Measurements from ENCODE around the gene TMEM125.

Gene TMEM125

GRCh38 chr1:43288058-43288784, 18.4 kb downstream of the TMEM125 start:
- TF ChIP-seq CTCF (IDR thresholded peaks at IDR 0.05; ENCODE audit: poor library complexity, severe bottlenecking), result no peak
- Histone ChIP-seq H3K27me3 (ENCODE audit: insufficient read depth, poor library complexity, severe bottlenecking) (no peaks in the 10 kb centered on the region), H3K4me3 (ENCODE audit: severe bottlenecking) (no peak overlapping the region), H3K36me3 (ENCODE audit: low read depth) (no peaks in the 10 kb centered on the region), H3K27ac (ENCODE audit: poor library complexity, severe bottlenecking) (no peak overlapping the region), H3K9me3 (ENCODE audit: severe bottlenecking) (no peaks in the 10 kb centered on the region), H3K4me1 (ENCODE audit: insufficient read depth, poor library complexity, severe bottlenecking) (peaks cover 3% of the 10 kb centered on the region)
- ATAC-seq (ENCODE audit: low read depth) (no peak), DNase-seq (ENCODE audit: low spot score) (no peak)

DNA sequence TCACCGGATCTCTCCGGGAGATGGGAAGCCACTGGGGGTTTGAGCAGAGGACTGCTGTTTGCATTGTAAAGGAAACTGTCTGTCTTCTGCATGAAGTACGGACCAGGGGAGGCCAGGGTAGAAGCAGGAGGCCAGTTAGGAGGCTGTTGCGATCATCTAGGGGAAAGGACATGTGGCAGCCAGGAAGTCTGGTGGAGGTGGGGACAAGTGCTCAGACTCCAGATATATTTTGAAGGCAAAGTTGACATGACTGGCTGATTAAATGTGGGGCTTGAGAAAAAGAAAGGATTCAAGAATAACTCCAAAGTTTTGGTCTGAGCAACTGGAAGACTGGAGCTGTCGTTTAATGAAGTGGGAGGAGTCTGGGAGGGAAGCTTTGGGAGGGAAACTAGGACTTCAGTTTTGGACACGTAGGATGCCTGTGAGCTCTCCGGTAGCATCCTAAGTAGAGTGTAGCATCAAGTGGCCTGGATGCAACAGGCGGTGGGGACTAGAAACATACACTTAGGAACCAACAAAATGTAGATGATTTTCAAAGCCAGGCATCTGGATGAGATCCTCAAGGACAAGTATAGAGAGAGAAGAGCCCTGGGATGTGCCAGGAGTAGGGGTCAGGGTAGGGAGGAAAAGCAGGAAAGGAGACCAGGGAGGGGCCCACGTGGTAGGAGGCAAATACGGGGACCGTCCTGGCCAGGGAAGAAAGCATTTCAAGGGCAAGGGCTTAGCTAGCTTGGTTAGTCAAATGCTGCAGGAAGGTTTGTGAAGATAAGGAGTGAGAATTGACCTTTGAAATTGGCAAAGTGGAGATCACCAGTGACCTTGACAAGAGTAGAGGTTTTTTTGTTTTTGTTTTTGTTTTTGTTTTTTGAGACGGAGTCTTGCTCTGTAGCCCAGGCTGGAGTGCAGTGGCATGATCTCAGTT, 19.3 kb downstream of the TMEM125 start:
- peaks cover 4% of the 10 kb centered on the region for H3K4me1 ChIP-seq (ENCODE audit: insufficient read depth, poor library complexity, severe bottlenecking)
- no peak overlapping the region for H3K4me3 ChIP-seq (ENCODE audit: severe bottlenecking)
- no peak for TF ChIP-seq CTCF (IDR thresholded peaks at IDR 0.05; ENCODE audit: poor library complexity, severe bottlenecking)
- no peaks in the 10 kb centered on the region for H3K27me3 ChIP-seq (ENCODE audit: insufficient read depth, poor library complexity, severe bottlenecking)
- no peaks in the 10 kb centered on the region for H3K9me3 ChIP-seq (ENCODE audit: severe bottlenecking)
- no peaks in the 10 kb centered on the region for H3K36me3 ChIP-seq (ENCODE audit: low read depth)
- no peak overlapping the region for H3K27ac ChIP-seq (ENCODE audit: poor library complexity, severe bottlenecking)
- no peak for ATAC-seq (ENCODE audit: low read depth)
- no peak for DNase-seq (ENCODE audit: low spot score)

DNA sequence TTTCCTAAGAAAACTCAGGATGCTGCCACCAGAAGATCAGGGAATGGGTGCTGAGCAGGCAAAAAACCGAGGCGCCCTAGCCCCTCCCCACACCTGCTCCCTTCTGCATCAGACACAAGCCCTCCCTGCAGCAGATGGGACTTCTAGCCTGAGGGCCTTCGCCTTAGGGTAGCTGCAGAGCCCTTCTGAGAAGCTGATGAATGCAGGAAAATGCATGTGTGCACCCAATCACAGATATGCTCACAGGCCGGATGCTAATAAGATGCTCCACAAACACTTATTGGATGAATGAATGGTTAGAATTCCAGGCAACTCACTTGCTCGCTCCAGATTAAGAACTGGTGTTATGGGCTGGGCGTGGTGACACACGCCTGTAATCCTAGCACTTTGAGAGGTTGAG, 22.4 kb downstream of the TMEM125 start:
- H3K4me3 ChIP-seq (ENCODE audit: severe bottlenecking), result no peak overlapping the region
- no peak for DNase-seq (ENCODE audit: low spot score)
- H3K9me3 ChIP-seq (ENCODE audit: severe bottlenecking), result no peaks in the 10 kb centered on the region
- no peak for TF ChIP-seq CTCF (IDR thresholded peaks at IDR 0.05; ENCODE audit: poor library complexity, severe bottlenecking)
- no peaks in the 10 kb centered on the region for H3K36me3 ChIP-seq (ENCODE audit: low read depth)
- ATAC-seq (ENCODE audit: low read depth), result no peak
- H3K27me3 ChIP-seq (ENCODE audit: insufficient read depth, poor library complexity, severe bottlenecking), result no peaks in the 10 kb centered on the region
- peaks cover 7% of the 10 kb centered on the region for H3K4me1 ChIP-seq (ENCODE audit: insufficient read depth, poor library complexity, severe bottlenecking)
- no peak overlapping the region for H3K27ac ChIP-seq (ENCODE audit: poor library complexity, severe bottlenecking)

GRCh38 chr1:43292679-43293078, 22.9 kb downstream of the TMEM125 start:
- peaks cover 7% of the 10 kb centered on the region for H3K4me1 ChIP-seq (ENCODE audit: insufficient read depth, poor library complexity, severe bottlenecking)
- TF ChIP-seq CTCF (IDR thresholded peaks at IDR 0.05; ENCODE audit: poor library complexity, severe bottlenecking), result no peak
- ATAC-seq (ENCODE audit: low read depth) (no peak), DNase-seq (ENCODE audit: low spot score) (no peak)
- no peak overlapping the region for H3K4me3 ChIP-seq (ENCODE audit: severe bottlenecking)
- H3K27me3 ChIP-seq (ENCODE audit: insufficient read depth, poor library complexity, severe bottlenecking), result no peaks in the 10 kb centered on the region
- H3K27ac ChIP-seq (ENCODE audit: poor library complexity, severe bottlenecking), result no peak overlapping the region
- H3K36me3 ChIP-seq (ENCODE audit: low read depth), result no peaks in the 10 kb centered on the region
- no peaks in the 10 kb centered on the region for H3K9me3 ChIP-seq (ENCODE audit: severe bottlenecking)
